Naive thymus-derived CD4-positive, alpha-beta T cell (primary cell): ENCODE data around the gene PTTG1IP. TPM values are rescaled to one million over a fixed set of nuclear protein-coding genes. Genes with fewer than 3 reads are reported as not detected.

Source experiments
- ATAC-seq: fragments of 150-1000 bp; cut with Tn5 transposase; 2 replicates; pipeline ENCODE4 v1.10.0; 2021; ENCODE audit warnings: mild to moderate bottlenecking, moderate library complexity
- CTCF ChIA-PET: fragments of 350-600 bp; sonication (Branson Sonifier 250); formaldehyde crosslinking; loops from one replicate; lab custom pipeline; 2021; ENCODE audit warnings: antibody characterized with exemption; lab: Charles Lee
- POLR2A ChIA-PET: fragments of 350-600 bp; sonication (Branson Sonifier 250); formaldehyde crosslinking; loops from one replicate; lab custom pipeline; 2021; ENCODE audit warnings: antibody characterized with exemption, inconsistent platforms; lab: Charles Lee
- DNase-seq, 9 donors: peaks; one replicate each; pipeline versions ENCODE4 v3.0.0 to v3.0.0-alpha.2; 2020 to 2022; ENCODE audit warnings: mixed read lengths in 1 of 9
- H3K27ac ChIP-seq: one replicate; pipeline ENCODE4 v1.7.0; 2013; ENCODE audit warnings: mild to moderate bottlenecking, low read depth, low read length, moderate library complexity
- H3K27me3 ChIP-seq, 2 donors: one replicate each; pipeline ENCODE4 v1.7.0; 2013; ENCODE audit warnings: low read length in 2 of 2, mild to moderate bottlenecking in 2 of 2, moderate library complexity in 2 of 2; ENCODE audit not compliant: control insufficient read depth in 2 of 2, insufficient read depth in 2 of 2
- H3K36me3 ChIP-seq, 3 experiments: 1 replicate in 2 of 3; 2 replicates in 1 of 3; pipeline ENCODE4 v1.7.0; 2013; ENCODE audit warnings: low read length in 3 of 3, mild to moderate bottlenecking in 3 of 3, moderate library complexity in 1 of 3; ENCODE audit not compliant: insufficient read depth in 3 of 3, control insufficient read depth in 2 of 3
- H3K4me1 ChIP-seq, 2 donors: one replicate each; pipeline ENCODE4 v1.7.0; 2013; ENCODE audit warnings: low read length in 2 of 2, mild to moderate bottlenecking in 2 of 2, moderate library complexity in 1 of 2; ENCODE audit not compliant: control insufficient read depth in 2 of 2, insufficient read depth in 2 of 2
- H3K4me3 ChIP-seq: 2 replicates; pipeline ENCODE4 v1.7.0; 2013; ENCODE audit warnings: mild to moderate bottlenecking, low read length
- H3K9me3 ChIP-seq, 3 experiments: 1 replicate in 2 of 3; 2 replicates in 1 of 3; pipeline ENCODE4 v1.7.0; 2013; ENCODE audit warnings: low read length in 3 of 3; ENCODE audit not compliant: control insufficient read depth in 2 of 3
- H3K27ac Mint-ChIP-seq, 9 donors: one replicate each; pipeline ENCODE4 v1.8.0; 2020 to 2022; ENCODE audit warnings: mixed read lengths in 9 of 9, mild to moderate bottlenecking in 8 of 9, moderate library complexity in 5 of 9, inconsistent platforms in 2 of 9
- H3K27me3 Mint-ChIP-seq, 5 donors: one replicate each; pipeline ENCODE4 v1.8.0; 2021 to 2022; ENCODE audit warnings: mixed read lengths in 5 of 5, mild to moderate bottlenecking in 1 of 5
- H3K36me3 Mint-ChIP-seq, 5 donors: one replicate each; pipeline ENCODE4 v1.8.0; 2020 to 2022; ENCODE audit warnings: mixed read lengths in 5 of 5, mild to moderate bottlenecking in 3 of 5, inconsistent platforms in 1 of 5
- H3K4me1 Mint-ChIP-seq, 7 donors: one replicate each; pipeline ENCODE4 v1.8.0; 2020 to 2022; ENCODE audit warnings: mixed read lengths in 7 of 7, mild to moderate bottlenecking in 3 of 7, inconsistent platforms in 1 of 7
- H3K4me3 Mint-ChIP-seq, 10 donors: one replicate each; pipeline ENCODE4 v1.8.0; 2020 to 2022; ENCODE audit warnings: mild to moderate bottlenecking in 10 of 10, mixed read lengths in 10 of 10, moderate library complexity in 6 of 10, inconsistent platforms in 2 of 10
- H3K9me3 Mint-ChIP-seq, 11 donors: one replicate each; pipeline ENCODE4 v1.8.0; 2020 to 2022; ENCODE audit warnings: mixed read lengths in 11 of 11, mild to moderate bottlenecking in 4 of 11, inconsistent platforms in 1 of 11, moderate library complexity in 1 of 11
- intact Hi-C, 2 donors: fragments of 100-400 bp; cut with micrococcal nuclease; formaldehyde crosslinking; loops; one replicate each; pipeline ENCODE4 v1.15.1; 2023
- polyA plus RNA-seq, 2 donors: library from polyadenylated mRNA; unstranded; fragments of 300-500 nt; fragmentation: Illumina TruSeq; gene quantifications; one replicate each; pipeline ENCODE4 v1.2.3, GENCODE V29; 2021
- total RNA-seq, 6 experiments: library from RNA in 5 of 6; stranded (reverse) in 5 of 6; gene quantifications; 1 replicate in 5 of 6; 2 replicates in 1 of 6; pipeline ENCODE4 v1.2.3 and lab custom pipeline; 2021 to 2026

PTTG1IP gene
- total and polyA plus RNA-seq, 7 experiments from 2014 or later = 60.9 to 122 (median 92.5) TPM

DNA sequence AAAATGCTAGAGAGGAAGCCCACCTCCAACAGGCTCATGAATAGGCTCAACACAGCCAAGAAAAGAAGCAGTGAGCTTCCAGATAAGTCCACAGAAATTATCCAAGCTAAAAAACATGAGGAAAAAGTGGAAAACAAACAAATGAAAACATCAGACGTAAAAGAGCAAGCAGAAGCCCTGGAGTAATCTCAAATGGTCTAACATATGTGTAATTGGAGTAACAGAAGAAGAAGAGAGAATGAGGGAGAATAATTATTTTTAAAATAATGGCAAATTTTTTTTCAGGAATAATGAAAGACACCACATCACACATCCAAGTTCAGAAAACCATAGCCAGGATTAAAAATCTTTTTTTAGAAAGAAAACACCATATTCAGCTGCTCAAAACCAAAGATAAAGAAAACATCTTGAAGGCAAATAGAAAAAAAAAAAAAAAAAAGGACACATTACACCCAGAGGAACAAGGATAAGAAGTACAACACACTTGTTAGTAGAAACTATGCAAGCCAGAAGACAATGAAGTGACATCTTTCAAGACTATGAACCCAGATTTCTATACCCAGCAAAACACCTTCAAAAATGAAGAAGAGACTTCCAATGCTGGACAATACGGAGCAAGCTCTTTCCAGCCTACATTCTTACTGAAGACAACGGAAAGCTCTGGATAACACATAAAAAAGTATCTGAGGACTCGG is 45.0 kb downstream of the PTTG1IP start:
- POLR2A ChIA-PET = no interaction called here

DNA sequence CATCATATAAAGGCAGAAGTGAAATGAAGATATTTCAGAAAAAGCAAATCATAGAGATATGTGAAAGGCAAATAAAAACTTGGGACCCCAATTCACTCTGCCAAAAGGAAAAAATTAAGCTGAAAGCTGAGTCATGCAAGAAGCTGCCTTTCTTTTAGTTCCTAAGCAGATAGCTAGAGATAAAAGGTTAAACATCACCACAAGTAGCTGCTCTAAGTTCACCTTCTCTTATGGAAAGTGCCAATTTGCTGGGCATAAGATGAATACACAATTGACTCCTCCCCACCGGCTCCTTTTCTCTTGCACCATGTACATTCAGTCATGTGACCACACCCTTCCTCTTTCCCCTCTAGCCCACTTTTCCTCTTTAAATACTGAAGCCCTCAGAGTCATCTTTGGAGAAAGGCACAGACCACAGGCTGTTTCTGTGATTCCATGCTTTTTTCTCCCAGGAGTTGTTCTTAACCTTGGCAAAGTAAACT is 50.3 kb downstream of the PTTG1IP start:
- H3K9me3 Mint-ChIP-seq = peaks cover 5 to 56% (median 32%) of the 10 kb centered on the region in 11 donors
- Histone ChIP-seq H3K4me1 (no peaks in the 10 kb centered on the region), H3K9me3 (peaks cover 0 to 19% (median 0%) of the 10 kb centered on the region in 3 experiments), H3K36me3 (peaks cover 0 to 2% (median 0%) of the 10 kb centered on the region in 3 experiments), H3K27ac (no peak overlapping the region), H3K27me3 (no peaks in the 10 kb centered on the region), H3K4me3 (no peak overlapping the region)
- intact Hi-C loops = loop anchor here in 1 of 2 donors (5.0 kb wide), 1 partner anchor 244 kb away; no protein-coding TSS in a partner anchor
- ChIA-PET CTCF (interaction anchor here (0.7 kb wide), 2 partner anchors 29 kb away, joined by 3 read pairs; no protein-coding TSS in a partner anchor), POLR2A (interaction anchor here (0.6 to 1.1 kb wide), 3 partner anchors 52 to 283 kb away, joined by 3 read pairs; no protein-coding TSS in a partner anchor)
- H3K27me3 Mint-ChIP-seq = peaks cover 0 to 16% (median 0%) of the 10 kb centered on the region in 5 donors
- DNase-seq (no peak), ATAC-seq (no peak)
- H3K36me3 Mint-ChIP-seq = peaks cover 0 to 20% (median 9%) of the 10 kb centered on the region in 5 donors
- H3K27ac Mint-ChIP-seq = peak overlapping the region in 1 of 9 donors; percentile 59
- no peak overlapping the region for H3K4me3 Mint-ChIP-seq
- peaks cover 0 to 6% (median 1%) of the 10 kb centered on the region in 7 donors for H3K4me1 Mint-ChIP-seq

More for the DNA sequence above, 45.0 kb downstream of the PTTG1IP start:
- Mint-ChIP-seq H3K36me3 (peaks cover 0 to 21% (median 10%) of the 10 kb centered on the region in 5 donors), H3K9me3 (peaks cover 3 to 28% (median 18%) of the 10 kb centered on the region in 11 donors), H3K4me3 (no peak overlapping the region), H3K4me1 (peaks cover 6 to 32% (median 15%) of the 10 kb centered on the region in 7 donors), H3K27ac (peak overlapping the region in 5 of 9 donors; percentile 6 to 71 (median 35)), H3K27me3 (peaks cover 0 to 6% (median 0%) of the 10 kb centered on the region in 5 donors)
- Histone ChIP-seq H3K4me1 (peaks cover 0 to 5% of the 10 kb centered on the region in 2 donors), H3K27ac (no peak overlapping the region), H3K36me3 (no peaks in the 10 kb centered on the region), H3K27me3 (no peaks in the 10 kb centered on the region), H3K4me3 (no peak overlapping the region), H3K9me3 (peaks cover 0 to 14% (median 0%) of the 10 kb centered on the region in 3 experiments)
- ATAC-seq (no peak), DNase-seq (no peak)
- CTCF ChIA-PET = interaction anchor here (0.6 kb wide), 1 partner anchor 112 kb away, joined by 4 read pairs; no protein-coding TSS in a partner anchor
- intact Hi-C loops = loop anchor here in 1 of 2 donors (2.0 kb wide), 1 partner anchor 18 kb away; no protein-coding TSS in a partner anchor

DNA sequence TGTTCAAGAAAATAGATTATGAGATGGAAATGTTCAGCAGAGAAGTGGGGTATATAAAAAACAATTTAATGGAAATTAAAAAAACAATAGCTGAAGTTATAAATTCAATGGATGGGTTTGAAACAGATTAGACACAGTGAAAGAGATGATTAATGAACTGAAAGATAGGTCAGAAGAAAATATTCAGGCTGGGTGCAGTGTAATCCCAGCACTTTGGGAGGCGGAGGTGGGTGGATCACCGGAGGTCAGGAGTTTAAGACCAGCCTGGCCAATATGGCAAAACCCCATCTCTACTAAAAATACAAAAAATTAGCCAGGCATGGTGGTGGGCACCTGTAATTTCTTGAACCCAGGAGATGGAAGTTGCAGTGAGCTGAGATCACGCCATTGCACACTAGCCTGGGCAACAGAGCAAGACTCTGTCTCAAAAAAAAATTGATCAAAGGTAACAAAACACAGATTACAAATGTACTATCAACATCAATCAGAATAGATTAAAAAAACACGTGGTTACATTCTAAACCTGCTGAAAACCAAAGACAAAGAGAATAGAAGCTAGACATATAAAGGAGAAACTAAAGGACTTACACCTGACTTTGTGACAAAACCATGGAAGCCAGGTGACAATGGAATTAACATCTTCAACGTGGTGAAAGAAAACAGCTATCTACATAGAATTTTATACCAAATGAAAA is 50.9 kb downstream of the PTTG1IP start:
- ChIA-PET CTCF (interaction anchor here (0.7 kb wide), 2 partner anchors 29 to 30 kb away, joined by 3 read pairs; no protein-coding TSS in a partner anchor), POLR2A (interaction anchor here (0.6 to 1.1 kb wide), 4 partner anchors 51 to 284 kb away, joined by 3 read pairs; partner anchors contain the start of gene PTTG1IP)
- Histone ChIP-seq H3K27me3 (no peaks in the 10 kb centered on the region), H3K9me3 (peaks cover 0 to 13% (median 0%) of the 10 kb centered on the region in 3 experiments), H3K36me3 (peaks cover 0 to 3% (median 0%) of the 10 kb centered on the region in 3 experiments), H3K27ac (no peak overlapping the region), H3K4me1 (no peaks in the 10 kb centered on the region), H3K4me3 (no peak overlapping the region)
- H3K27ac Mint-ChIP-seq = peak overlapping the region in 1 of 9 donors; percentile 59
- peaks cover 5 to 50% (median 26%) of the 10 kb centered on the region in 11 donors for H3K9me3 Mint-ChIP-seq
- peaks cover 0 to 17% (median 9%) of the 10 kb centered on the region in 5 donors for H3K36me3 Mint-ChIP-seq
- intact Hi-C loops = loop anchor here in 1 of 2 donors (5.0 kb wide), 1 partner anchor 245 kb away; no protein-coding TSS in a partner anchor
- DNase-seq (peak in 1 of 9 donors; percentile 25), ATAC-seq (no peak)
- no peak overlapping the region for H3K4me3 Mint-ChIP-seq
- peaks cover 0 to 15% (median 0%) of the 10 kb centered on the region in 5 donors for H3K27me3 Mint-ChIP-seq
- H3K4me1 Mint-ChIP-seq = peaks cover 0 to 6% (median 0%) of the 10 kb centered on the region in 7 donors

DNA sequence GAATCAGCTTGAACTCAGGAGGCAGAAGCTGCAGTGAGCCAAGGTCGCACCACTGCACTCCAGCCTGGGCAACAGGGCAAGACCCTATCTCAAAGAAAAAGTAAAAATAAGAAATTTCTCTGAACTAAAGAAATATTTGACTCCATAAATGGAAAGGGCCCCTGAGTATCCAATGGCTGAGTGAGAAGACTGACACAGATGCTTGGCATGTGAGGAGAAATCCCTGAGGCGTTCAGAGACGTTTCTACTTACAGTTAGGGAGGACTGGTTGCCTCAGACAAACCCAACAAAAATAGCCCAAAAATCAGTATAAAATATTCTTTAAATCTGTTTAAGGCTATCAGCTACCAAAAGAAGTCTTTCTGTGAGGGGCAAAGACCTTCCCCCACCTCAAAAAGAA is 52.6 kb downstream of the PTTG1IP start:
- no peak overlapping the region for H3K27ac Mint-ChIP-seq
- H3K9me3 Mint-ChIP-seq = peaks cover 0 to 44% (median 21%) of the 10 kb centered on the region in 11 donors
- POLR2A ChIA-PET = interaction anchor here (0.8 to 1.2 kb wide), 2 partner anchors 18 to 88 kb away, joined by 3 to 4 read pairs; no protein-coding TSS in a partner anchor
- Histone ChIP-seq H3K27ac (no peak overlapping the region), H3K27me3 (no peaks in the 10 kb centered on the region), H3K4me1 (no peaks in the 10 kb centered on the region), H3K4me3 (no peak overlapping the region), H3K9me3 (peaks cover 0 to 13% (median 0%) of the 10 kb centered on the region in 3 experiments), H3K36me3 (peaks cover 0 to 3% (median 0%) of the 10 kb centered on the region in 3 experiments)
- intact Hi-C loops = loop anchor here in 1 of 2 donors (5.0 kb wide), 1 partner anchor 246 kb away; no protein-coding TSS in a partner anchor
- H3K4me3 Mint-ChIP-seq = peak overlapping the region in 1 of 10 donors; percentile 34
- peaks cover 0 to 19% (median 8%) of the 10 kb centered on the region in 5 donors for H3K36me3 Mint-ChIP-seq
- CTCF ChIA-PET = no interaction called here
- H3K4me1 Mint-ChIP-seq = peaks cover 5 to 14% (median 8%) of the 10 kb centered on the region in 7 donors
- ATAC-seq = no peak
- DNase-seq = no peak
- peaks cover 0 to 9% (median 0%) of the 10 kb centered on the region in 5 donors for H3K27me3 Mint-ChIP-seq

DNA sequence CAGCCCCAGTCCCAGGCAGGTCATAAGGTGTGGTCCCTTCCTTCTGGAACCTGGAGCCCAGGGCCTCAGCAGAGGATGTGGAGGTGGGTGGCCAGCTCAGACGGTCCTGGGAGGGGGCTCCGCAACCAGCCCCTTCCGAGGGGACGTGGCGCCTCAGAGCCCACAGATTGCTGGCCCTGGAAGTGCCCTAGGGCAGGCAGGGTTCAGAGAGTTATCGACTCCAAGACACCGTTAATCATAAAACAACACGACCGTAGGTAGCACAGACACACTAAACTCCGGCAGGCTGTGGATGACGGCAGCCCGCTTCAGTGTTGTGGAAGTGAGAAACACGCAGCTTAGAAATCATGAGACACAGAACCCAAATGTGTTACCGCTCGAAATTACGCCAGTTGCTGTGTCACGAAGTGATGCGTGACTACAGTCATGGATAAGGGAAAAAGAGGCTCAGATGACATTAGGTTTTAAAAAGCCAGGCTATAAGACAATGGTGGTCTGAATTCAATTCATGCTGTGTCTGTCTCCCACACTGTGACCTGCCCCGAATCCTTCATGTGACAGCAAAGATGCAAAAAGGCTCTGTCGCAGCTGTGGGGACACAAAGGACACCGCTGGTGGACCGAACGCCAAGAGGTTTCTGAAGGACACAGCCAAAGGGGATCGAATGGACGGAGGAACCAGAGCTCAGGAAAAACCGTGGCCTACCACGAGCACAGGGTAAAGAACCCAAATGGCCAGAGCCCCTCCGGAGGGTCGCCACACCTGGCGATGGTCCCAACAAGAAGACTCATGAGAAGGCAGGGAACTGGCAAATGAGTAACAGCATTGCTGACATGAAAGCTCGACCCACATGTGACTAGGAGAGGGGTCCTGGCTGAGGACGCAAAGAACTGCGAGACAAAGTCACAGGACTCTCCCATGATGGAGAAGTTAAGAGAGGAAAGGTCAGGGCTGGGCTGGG is 53.9 kb downstream of the PTTG1IP start:
- H3K27ac Mint-ChIP-seq = peak overlapping the region in 7 of 9 donors; percentile 28 to 80 (median 65)
- Histone ChIP-seq H3K36me3 (peaks cover 0 to 3% (median 0%) of the 10 kb centered on the region in 3 experiments), H3K4me1 (no peaks in the 10 kb centered on the region), H3K9me3 (peaks cover 0 to 13% (median 0%) of the 10 kb centered on the region in 3 experiments), H3K27me3 (no peaks in the 10 kb centered on the region), H3K27ac (no peak overlapping the region), H3K4me3 (no peak overlapping the region)
- peak overlapping the region; percentile 32 to 85 (median 68) for H3K4me3 Mint-ChIP-seq
- peaks cover 0 to 21% (median 8%) of the 10 kb centered on the region in 5 donors for H3K36me3 Mint-ChIP-seq
- intact Hi-C loops = loop anchor here (5.0 kb wide), 5 partner anchors 93 to 807 kb away; partner anchors contain the start of genes POFUT2 (in 1 of the 2) and TRAPPC10 (in 1 of the 2)
- H3K27me3 Mint-ChIP-seq = peaks cover 0 to 9% (median 0%) of the 10 kb centered on the region in 5 donors
- ATAC-seq = no peak
- no peak for DNase-seq
- ChIA-PET POLR2A (interaction anchor here (0.6 to 2.0 kb wide), 12 partner anchors 11 to 1782 kb away, joined by 3 to 8 read pairs (median 4); partner anchors contain the start of genes PTTG1IP and UBE2G2), CTCF (no interaction called here)
- H3K4me1 Mint-ChIP-seq = peaks cover 5 to 23% (median 10%) of the 10 kb centered on the region in 7 donors
- H3K9me3 Mint-ChIP-seq = peaks cover 0 to 44% (median 21%) of the 10 kb centered on the region in 11 donors
